Right lobe of liver (tissue), 6 donors: ENCODE measurements around the gene KCNK13. TPM values are rescaled to one million over a fixed set of nuclear protein-coding genes. Genes with fewer than 3 reads are reported as not detected.

ENCODE experiments used
- ATAC-seq, 4 donors: fragments of 200-7000 bp; cut with Tn5 transposase; one replicate each; pipeline ENCODE4 v1.9.1; 2020; ENCODE audit warnings: mild to moderate bottlenecking in 4 of 4, moderate library complexity in 4 of 4
- DNase-seq, 3 donors: peaks; one replicate each; pipeline ENCODE4 v3.0.0-alpha.2; 2020
- H3K27ac ChIP-seq, 3 donors: fragments of 200-600 bp; one replicate each; pipeline ENCODE4 v1.8.0; 2022
- H3K27me3 ChIP-seq, 2 donors: fragments of 200-600 bp; one replicate each; pipeline ENCODE4 v1.8.0; 2022
- H3K36me3 ChIP-seq, 4 donors: fragments of 200-600 bp; sonication (generic) in 1 of 4; one replicate each; pipeline versions ENCODE4 v1.5.1 to v1.8.0; 2017 to 2022; ENCODE audit warnings: control low read depth in 1 of 4
- H3K4me1 ChIP-seq, 4 donors: fragments of 200-600 bp; sonication (generic) in 1 of 4; one replicate each; pipeline versions ENCODE4 v1.5.1 to v1.8.0; 2017 to 2022; ENCODE audit warnings: control low read depth in 1 of 4
- H3K4me3 ChIP-seq, 3 donors: fragments of 200-600 bp; one replicate each; pipeline ENCODE4 v1.8.0; 2022
- H3K9me3 ChIP-seq, 4 donors: fragments of 200-600 bp; sonication (generic) in 1 of 4; one replicate each; pipeline versions ENCODE4 v1.5.1 to v1.8.0; 2017 to 2022; ENCODE audit warnings: control low read depth in 1 of 4
- POLR2A ChIP-seq: fragments of 450-650 bp; IDR thresholded peaks from one replicate; pipeline ENCODE4 v1.6.1; 2017; ENCODE audit warnings: antibody characterized with exemption, mild to moderate bottlenecking
- WGBS: methylation state at CpG from one replicate; pipeline ENCODE4 v1.1.6; 2018; ENCODE audit warnings: low coverage, low lambda C conversion rate; ENCODE audit not compliant: insufficient coverage; ENCODE audit errors: missing lambda C conversion rate; 5-methylcytosine and 5-hydroxymethylcytosine counted together
- intact Hi-C, 2 donors: fragments of 100-400 bp; cut with DNase I; formaldehyde crosslinking; loops; one replicate each; pipeline versions ENCODE4 v1.11.2 to v1.14.1; 2022
- total RNA-seq, 6 experiments: library from RNA; depleted of rRNA in 2 of 6; stranded (reverse); fragments of >200 nt in 2 of 6; fragmentation: NEBNext Ultra II Directional in 3 of 6; extraction: Animal tissue kit (Norgen Biotek cat#: 25700) in 3 of 6; gene quantifications; one replicate each; pipeline versions ENCODE4 v1.1.0 to v1.2.4, GENCODE V29; 2016 to 2023
- TF ChIP-seq, protein P1 (sequence below), 4 donors: fragments of 200-600 bp in 3 of 4; fragments of 450-650 bp in 1 of 4; IDR thresholded peaks; one replicate each; pipeline versions ENCODE4 v1.5.1 to v1.8.0; 2016 to 2022; ENCODE audit warnings: antibody characterized with exemption in 4 of 4, mild to moderate bottlenecking in 2 of 4
- donor health status: DM: no; HTN: yes; CAD: no.
- donor health status: DM: no; HTN: no; CAD: no.
- donor health status: DM: no; HTN: no; CAD: no.
- donor health status: DM: no; HTN: yes; CAD: no.
- donor health status: DM: no; HTN: yes; CAD: no.

KCNK13 gene
- total RNA-seq, 6 experiments from 2014 or later, result 0.30 to 1.2 (median 0.36) TPM

DNA sequence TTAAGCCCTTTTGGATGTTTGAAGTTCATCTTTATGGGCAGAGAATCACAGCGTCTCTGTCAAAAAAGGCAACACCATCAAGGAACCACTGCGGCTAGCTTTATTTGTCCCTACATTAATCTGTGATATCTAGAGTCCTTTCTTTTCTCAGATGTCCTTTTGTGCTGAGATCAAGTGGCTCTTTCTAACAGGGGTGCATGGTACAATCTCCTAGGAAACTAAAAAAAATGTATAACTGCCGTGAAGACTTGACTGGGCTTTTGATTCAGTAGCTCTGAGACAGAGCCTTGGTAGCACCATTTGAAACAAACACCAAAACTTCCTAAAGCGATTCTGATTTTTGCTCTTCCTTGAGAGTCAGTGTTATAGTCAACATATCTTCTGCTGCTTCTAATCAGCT is 33.3 kb downstream of the KCNK13 start:
- H3K27ac ChIP-seq, result no peak overlapping the region
- H3K9me3 ChIP-seq, result no peaks in the 10 kb centered on the region
- TF ChIP-seq POLR2A, result no peak
- TF ChIP-seq, protein P1, sequence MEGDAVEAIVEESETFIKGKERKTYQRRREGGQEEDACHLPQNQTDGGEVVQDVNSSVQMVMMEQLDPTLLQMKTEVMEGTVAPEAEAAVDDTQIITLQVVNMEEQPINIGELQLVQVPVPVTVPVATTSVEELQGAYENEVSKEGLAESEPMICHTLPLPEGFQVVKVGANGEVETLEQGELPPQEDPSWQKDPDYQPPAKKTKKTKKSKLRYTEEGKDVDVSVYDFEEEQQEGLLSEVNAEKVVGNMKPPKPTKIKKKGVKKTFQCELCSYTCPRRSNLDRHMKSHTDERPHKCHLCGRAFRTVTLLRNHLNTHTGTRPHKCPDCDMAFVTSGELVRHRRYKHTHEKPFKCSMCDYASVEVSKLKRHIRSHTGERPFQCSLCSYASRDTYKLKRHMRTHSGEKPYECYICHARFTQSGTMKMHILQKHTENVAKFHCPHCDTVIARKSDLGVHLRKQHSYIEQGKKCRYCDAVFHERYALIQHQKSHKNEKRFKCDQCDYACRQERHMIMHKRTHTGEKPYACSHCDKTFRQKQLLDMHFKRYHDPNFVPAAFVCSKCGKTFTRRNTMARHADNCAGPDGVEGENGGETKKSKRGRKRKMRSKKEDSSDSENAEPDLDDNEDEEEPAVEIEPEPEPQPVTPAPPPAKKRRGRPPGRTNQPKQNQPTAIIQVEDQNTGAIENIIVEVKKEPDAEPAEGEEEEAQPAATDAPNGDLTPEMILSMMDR (IDR thresholded peaks at IDR 0.05), result no peak
- no peak overlapping the region for H3K4me3 ChIP-seq
- no peaks in the 10 kb centered on the region for H3K36me3 ChIP-seq
- ATAC-seq (no peak), DNase-seq (no peak)
- no peaks in the 10 kb centered on the region for H3K4me1 ChIP-seq
- intact Hi-C loops, result no loop called here
- WGBS, result 74% methylated on average over 4 of the region's 4 CpGs
- no peaks in the 10 kb centered on the region for H3K27me3 ChIP-seq

DNA sequence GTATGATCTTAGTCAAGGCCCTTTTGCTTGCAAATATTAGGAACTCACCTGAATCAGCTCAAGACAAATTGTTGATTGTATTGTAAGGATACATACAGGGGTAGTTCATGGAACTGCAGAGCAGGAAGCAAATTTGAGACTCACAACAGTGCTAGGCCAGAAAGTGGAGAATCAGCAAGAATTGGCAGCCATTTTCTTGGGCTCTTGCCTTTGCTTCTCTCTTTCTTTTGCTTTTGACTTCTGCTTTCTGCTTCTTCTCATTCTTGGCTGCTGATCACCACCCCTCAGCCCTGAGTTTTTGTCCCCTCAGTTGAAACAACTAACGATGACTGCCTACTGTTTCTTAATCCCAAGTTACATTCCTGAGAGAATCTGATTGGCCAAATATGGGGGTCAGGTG is 34.8 kb downstream of the KCNK13 start:
- peak in 1 of 4 donors; percentile 41 for ATAC-seq
- H3K36me3 ChIP-seq, result no peaks in the 10 kb centered on the region
- no peak overlapping the region for H3K4me3 ChIP-seq
- no peak overlapping the region for H3K27ac ChIP-seq
- no peaks in the 10 kb centered on the region for H3K9me3 ChIP-seq
- no peaks in the 10 kb centered on the region for H3K4me1 ChIP-seq
- TF ChIP-seq, protein P1 (IDR thresholded peaks at IDR 0.05), result no peak
- no peak for TF ChIP-seq POLR2A
- WGBS, result 55% methylated on average over 1 of the region's 1 CpG
- intact Hi-C loops, result no loop called here
- DNase-seq, result no peak
- no peaks in the 10 kb centered on the region for H3K27me3 ChIP-seq

DNA sequence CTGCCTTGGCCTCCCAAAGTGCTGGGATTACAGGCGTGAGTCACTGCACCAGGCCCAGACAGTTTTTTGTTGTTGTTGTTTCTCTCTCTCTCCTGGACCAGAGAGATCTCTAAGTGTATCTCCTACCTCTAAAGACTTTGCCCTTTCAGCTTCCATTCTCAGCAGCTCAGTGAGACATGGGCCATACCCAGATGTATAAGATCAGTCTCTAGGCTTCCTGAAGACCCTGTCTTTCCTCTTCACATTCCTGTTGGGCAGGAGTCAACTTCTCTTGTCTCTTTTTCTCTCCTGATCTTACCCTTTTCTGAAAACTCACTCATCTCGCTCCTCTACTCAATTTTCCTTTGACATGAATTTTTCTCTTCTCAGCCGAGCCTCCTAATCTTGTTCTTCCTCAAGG is 42.0 kb downstream of the KCNK13 start:
- H3K9me3 ChIP-seq, result no peaks in the 10 kb centered on the region
- intact Hi-C loops, result no loop called here
- TF ChIP-seq POLR2A, result no peak
- TF ChIP-seq, protein P1 (IDR thresholded peaks at IDR 0.05), result no peak

DNA sequence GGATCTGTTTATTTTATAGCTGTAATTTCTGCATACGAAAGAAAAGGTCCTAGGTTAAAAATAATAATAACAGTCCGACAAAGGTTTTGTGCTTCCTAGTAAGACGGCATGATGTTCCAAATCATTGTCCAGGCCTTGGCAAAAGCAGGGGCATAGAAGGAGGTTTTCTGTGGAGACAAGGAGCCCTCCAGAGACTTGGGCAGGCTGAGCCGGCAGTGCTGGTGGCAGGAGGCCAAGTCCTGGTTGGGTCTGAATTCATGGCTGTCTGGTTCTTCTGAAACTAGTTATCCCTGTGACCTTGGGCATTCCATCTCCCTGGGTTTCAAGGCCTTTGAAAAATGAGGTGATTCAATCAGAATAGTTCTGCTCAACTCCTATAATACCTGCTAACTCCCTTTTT is 44.0 kb downstream of the KCNK13 start:
- Histone ChIP-seq H3K4me3 (no peak overlapping the region), H3K27ac (no peak overlapping the region), H3K27me3 (no peaks in the 10 kb centered on the region), H3K4me1 (no peaks in the 10 kb centered on the region), H3K9me3 (no peaks in the 10 kb centered on the region), H3K36me3 (no peaks in the 10 kb centered on the region)
- WGBS, result 69% methylated on average over 3 of the region's 4 CpGs
- intact Hi-C loops, result no loop called here
- no peak for TF ChIP-seq POLR2A
- TF ChIP-seq, protein P1 (IDR thresholded peaks at IDR 0.05), result no peak
- no peak for DNase-seq
- ATAC-seq, result no peak

More for the DNA sequence above, 42.0 kb downstream of the KCNK13 start:
- DNase-seq, result no peak
- 88% methylated on average over 2 of the region's 3 CpGs for WGBS
- Histone ChIP-seq H3K4me3 (no peak overlapping the region), H3K4me1 (no peaks in the 10 kb centered on the region), H3K27me3 (no peaks in the 10 kb centered on the region), H3K36me3 (no peaks in the 10 kb centered on the region), H3K27ac (no peak overlapping the region)
- ATAC-seq, result no peak

DNA sequence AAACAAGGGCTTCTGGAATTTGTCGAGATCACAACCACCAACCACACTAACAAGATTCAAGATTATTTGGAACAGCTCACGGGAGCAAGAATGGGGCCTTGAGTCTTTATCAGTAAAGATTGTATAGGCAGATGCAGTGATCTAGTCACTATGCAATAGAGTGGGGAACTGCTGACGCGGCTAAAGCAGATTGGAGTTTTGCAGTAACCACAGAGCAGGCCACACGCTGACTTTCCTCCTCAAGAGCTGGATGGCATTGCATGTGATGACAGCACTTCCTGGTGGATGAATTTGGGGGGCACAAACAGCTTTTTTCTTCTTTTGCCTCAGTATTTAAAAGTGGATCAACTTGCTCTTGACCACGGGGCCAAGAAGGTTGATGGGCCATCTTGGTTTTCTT is 46.0 kb downstream of the KCNK13 start:
- Histone ChIP-seq H3K27ac (no peak overlapping the region), H3K27me3 (no peaks in the 10 kb centered on the region), H3K4me3 (no peak overlapping the region), H3K4me1 (no peaks in the 10 kb centered on the region), H3K36me3 (no peaks in the 10 kb centered on the region), H3K9me3 (no peaks in the 10 kb centered on the region)
- no peak for TF ChIP-seq POLR2A
- TF ChIP-seq, protein P1 (IDR thresholded peaks at IDR 0.05), result no peak
- intact Hi-C loops, result no loop called here
- ATAC-seq (no peak), DNase-seq (no peak)
- 41% methylated on average over 2 of the region's 6 CpGs for WGBS
